Measurements from ENCODE around the gene CCM2.
"Not testable (repeated sequence)": the region's sequence is repeated elsewhere in the genome, so short reads cannot be mapped to it uniquely, and the experiment has no call there.

Gene CCM2

DNA sequence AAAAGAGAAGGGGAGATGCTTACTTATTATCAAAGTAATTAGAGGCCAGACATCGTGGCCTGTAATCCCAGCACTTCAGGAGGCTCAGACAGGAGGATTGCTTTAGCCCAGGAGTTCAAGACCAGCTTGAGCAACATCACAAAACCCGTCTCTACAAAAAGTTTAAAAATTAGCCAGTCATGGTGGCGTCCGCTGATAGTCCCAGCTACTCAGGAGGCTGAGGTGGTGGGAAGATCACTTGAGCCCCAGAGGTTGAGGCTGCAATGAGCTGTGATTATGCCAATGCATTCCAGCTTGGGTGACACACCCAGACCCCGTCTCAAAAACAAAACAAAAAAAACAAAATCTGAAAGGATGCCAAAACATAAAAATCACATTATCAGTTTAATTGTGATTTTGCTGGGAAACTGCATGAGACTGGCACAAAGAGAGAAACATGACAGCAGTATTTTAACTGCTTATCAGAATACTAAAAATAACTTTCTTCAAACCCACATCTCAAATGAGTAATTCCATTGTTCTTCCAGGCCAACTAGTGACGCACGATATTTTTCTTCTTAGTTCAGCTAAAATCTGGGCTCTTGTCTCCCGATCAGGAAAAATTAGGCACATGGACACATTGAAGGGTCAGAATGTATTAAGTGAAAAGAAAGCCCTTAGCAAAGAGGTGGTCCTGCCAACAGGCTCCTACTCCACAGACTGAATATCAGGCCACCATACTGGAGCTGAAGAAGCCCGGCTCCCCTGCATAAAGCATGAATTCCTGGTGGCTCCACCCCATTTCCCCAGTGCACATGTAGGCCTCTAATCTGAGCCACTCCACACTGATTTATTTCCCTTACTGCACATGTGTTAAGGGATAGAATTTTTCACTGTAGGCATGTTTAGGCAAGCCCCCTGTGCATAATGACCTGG lies 9.6 kb upstream of the CCM2 start:
- CTCF ChIA-PET: interaction anchor here (0.6 to 1.0 kb wide), 3 partner anchors 8 to 217 kb away, joined by 3 to 4 read pairs (median 3); no protein-coding TSS in a partner anchor

GRCh38 chr7:44992004-44992795 lies 7.8 kb upstream of the CCM2 start:
- DNase-seq (ENCODE audit: low spot score); POLR2A ChIA-PET (ENCODE audit: low non-redundant PET); CTCF ChIA-PET; H3K27ac ChIP-seq: not testable (repeated sequence)

More for the DNA sequence above, 9.6 kb upstream of the CCM2 start:
- TF ChIP-seq, protein P1, sequence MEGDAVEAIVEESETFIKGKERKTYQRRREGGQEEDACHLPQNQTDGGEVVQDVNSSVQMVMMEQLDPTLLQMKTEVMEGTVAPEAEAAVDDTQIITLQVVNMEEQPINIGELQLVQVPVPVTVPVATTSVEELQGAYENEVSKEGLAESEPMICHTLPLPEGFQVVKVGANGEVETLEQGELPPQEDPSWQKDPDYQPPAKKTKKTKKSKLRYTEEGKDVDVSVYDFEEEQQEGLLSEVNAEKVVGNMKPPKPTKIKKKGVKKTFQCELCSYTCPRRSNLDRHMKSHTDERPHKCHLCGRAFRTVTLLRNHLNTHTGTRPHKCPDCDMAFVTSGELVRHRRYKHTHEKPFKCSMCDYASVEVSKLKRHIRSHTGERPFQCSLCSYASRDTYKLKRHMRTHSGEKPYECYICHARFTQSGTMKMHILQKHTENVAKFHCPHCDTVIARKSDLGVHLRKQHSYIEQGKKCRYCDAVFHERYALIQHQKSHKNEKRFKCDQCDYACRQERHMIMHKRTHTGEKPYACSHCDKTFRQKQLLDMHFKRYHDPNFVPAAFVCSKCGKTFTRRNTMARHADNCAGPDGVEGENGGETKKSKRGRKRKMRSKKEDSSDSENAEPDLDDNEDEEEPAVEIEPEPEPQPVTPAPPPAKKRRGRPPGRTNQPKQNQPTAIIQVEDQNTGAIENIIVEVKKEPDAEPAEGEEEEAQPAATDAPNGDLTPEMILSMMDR (conservative IDR thresholded peaks at IDR 0.05; ENCODE audit: low read depth): no peak
- DNase-seq (ENCODE audit: low spot score): no peak
- H3K27ac ChIP-seq: peak overlapping the region; percentile 87
- POLR2A ChIA-PET (ENCODE audit: low non-redundant PET): no interaction called here

GRCh38 chr7:44994877-44995554 lies 5.0 kb upstream of the CCM2 start:
- POLR2A ChIA-PET (ENCODE audit: low non-redundant PET): no interaction called here
- CTCF ChIA-PET: no interaction called here
- H3K27ac ChIP-seq: no peak overlapping the region
- DNase-seq (ENCODE audit: low spot score): no peak
- TF ChIP-seq, protein P1 (conservative IDR thresholded peaks at IDR 0.05; ENCODE audit: low read depth): no peak

DNA sequence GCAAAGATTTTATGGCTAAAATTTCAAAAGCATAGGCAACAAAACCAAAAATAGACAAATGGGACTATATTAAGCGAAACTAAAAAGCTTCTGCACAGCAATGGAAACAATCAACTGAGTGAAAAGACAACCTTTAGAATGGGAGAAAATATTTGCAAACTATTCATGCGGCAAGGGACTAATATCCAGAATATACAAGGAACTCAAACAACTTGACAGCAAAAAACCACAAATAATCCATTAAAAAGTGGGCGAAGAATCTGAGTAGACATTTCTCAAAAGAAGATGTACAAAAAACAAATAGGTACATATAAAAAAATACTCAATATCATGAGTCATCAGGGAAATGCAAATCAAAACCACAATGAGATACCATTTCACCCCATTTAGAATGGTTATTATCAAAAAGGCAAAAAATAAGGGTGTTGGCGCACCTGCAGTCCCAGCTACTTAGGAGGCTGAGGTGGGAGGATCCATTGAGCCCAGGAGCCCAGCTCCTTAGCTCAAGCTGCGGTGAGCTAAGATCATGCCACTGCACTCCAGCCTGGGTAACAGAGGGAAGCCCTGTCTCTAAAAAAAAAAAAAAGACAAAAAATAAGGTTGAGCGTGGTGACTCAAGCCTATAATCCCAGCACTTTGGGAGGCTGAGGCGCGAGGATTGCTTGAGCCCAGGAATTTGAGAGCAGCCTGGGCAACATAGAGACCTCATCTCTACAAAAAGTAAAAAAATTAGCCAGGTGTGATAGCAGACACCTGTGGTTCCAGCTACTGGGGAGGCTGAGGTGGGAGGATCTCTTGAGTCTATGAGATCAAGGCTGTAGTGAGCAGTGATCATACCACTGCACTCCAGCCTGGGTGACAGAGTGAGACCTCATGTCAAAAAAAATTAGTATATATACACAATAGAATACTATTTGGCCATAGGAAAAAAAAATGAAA lies 4.2 kb upstream of the CCM2 start:
- no peak for DNase-seq (ENCODE audit: low spot score)
- H3K27ac ChIP-seq: no peak overlapping the region
- TF ChIP-seq, protein P1 (conservative IDR thresholded peaks at IDR 0.05; ENCODE audit: low read depth): no peak
- POLR2A ChIA-PET (ENCODE audit: low non-redundant PET): no interaction called here
- CTCF ChIA-PET: interaction anchor here (0.7 kb wide), 1 partner anchor 108 kb away, joined by 4 read pairs; no protein-coding TSS in a partner anchor

DNA sequence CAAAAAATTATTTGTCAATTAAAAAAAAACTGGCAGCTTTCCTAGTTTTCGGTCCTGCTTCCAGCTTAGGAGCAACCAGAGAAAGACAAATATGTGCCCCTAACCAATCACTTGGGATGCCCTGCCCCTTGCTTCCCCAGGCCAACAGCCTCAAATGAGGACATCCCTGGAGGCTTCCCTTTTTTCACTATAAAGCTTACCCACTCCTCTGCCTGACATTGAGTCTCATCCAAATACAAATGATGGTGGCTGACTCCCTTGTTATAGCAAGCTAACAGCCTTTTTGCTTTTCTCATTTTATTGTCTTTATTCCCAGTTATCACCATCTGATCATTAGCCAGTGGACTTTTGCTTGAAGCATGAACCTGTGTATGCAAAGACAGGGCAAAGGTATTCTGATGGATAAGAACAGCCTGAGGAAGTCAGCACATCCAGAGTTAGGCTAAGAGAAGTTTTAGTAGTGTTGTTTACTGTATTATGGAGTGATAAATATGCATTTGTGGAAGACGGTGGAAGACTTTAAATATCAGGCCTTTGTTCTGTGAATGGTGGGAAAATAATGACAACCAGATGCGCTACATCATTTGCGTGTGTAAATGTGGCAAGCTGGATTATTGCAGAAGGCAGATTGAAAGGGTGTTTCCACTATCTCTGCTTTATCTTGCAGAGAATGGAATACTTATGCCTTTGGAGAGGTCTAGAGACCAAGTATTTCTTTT lies 1.7 kb upstream of the CCM2 start:
- peak overlapping the region; percentile 93 for H3K27ac ChIP-seq
- no peak for DNase-seq (ENCODE audit: low spot score)
- ChIA-PET CTCF (interaction anchor here (0.6 to 1.1 kb wide), 3 partner anchors 7 to 154 kb away, joined by 3 to 7 read pairs (median 3); no protein-coding TSS in a partner anchor), POLR2A (ENCODE audit: low non-redundant PET) (interaction anchor here (0.6 kb wide), 1 partner anchor 89 kb away, joined by 6 read pairs; no protein-coding TSS in a partner anchor)
- TF ChIP-seq, protein P1 (conservative IDR thresholded peaks at IDR 0.05; ENCODE audit: low read depth): no peak
